Occipital lobe (tissue), 2 donors: Measurements from ENCODE around the gene PROSER3. TPM values are rescaled to one million over a fixed set of nuclear protein-coding genes. Genes with fewer than 3 reads are reported as not detected.

Source experiments
- DNase-seq: peaks from one replicate; lab custom pipeline; 2025; lab: John Stamatoyannopoulos, UW
- total RNA-seq: library from RNA; depleted of rRNA; stranded (reverse); fragments of >200 nt; gene quantifications from one replicate; pipeline ENCODE4 v1.2.3, GENCODE V29; 2014

The PROSER3 gene
- total RNA-seq, 1 donor from 2014 or later, result 1.9 TPM

- DNase-seq, result peak; percentile 97
Observed at GRCh38 chr19:35775298-35776101, 17.5 kb downstream of the PROSER3 start, which contains the start of gene ARHGAP33. TSS of gene ARHGAP33 (plus strand) at chr19:35775564. CDS start at chr19:35775659, 95 bp downstream.

- DNase-seq, result no peak
Observed at GRCh38 chr19:35776102-35776788, 18.3 kb downstream of the PROSER3 start.

DNA sequence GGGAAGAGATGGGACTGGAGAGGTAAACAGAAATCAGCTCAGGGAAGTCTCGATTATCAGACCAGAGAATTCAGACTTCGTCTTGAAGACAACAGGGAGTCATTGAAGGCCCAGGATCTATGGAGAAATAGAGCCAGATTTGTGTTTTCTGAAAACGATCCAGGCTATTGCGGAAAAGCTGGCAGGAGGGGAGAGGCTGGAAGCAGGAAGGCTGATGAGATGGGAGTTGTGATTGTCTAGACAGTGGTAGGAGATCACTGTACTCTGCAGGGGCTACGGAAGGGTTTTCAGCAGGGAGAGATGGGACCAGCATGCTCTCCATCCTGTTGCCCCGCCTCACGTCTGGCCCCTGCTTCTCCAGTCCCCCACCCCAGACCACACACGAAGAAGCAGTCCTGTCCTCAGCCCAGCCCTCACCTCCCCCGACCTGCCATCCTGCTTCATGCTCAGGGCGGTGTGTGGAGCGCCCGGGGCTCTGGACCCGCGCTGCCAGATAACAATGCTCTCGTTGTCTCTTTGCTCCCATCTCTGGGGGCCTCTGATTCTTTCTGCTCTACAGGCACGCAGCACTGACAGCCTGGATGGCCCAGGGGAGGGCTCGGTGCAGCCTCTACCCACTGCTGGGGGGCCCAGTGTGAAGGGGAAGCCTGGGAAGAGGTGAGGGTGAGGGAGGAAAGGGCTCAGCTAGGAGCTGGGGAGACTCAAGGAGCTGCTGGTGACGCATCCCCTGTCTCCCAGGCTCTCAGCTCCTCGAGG, 19.3 kb downstream of the PROSER3 start:
- DNase-seq, result no peak

- DNase-seq, result no peak
Observed at GRCh38 chr19:35777961-35778360, 20.0 kb downstream of the PROSER3 start.

DNA sequence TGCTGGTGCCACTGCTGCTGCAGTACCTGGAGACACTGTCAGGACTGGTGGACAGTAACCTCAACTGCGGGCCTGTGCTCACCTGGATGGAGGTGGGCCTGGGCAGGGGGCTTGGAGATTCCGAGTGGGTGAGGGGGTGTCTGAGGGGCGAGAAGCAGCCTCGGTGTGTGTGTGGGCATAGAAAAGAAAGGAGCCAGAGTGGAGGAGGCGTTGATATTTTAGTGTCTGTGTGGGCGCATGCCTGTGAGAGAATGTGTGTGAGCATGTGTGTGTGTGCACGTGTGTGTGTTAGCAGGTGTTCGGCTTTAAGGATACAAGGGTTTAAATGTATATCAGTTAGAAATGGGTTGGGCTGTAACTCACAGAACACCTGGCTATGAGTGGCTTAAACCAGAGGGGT, 21.1 kb downstream of the PROSER3 start:
- DNase-seq, result no peak

DNA sequence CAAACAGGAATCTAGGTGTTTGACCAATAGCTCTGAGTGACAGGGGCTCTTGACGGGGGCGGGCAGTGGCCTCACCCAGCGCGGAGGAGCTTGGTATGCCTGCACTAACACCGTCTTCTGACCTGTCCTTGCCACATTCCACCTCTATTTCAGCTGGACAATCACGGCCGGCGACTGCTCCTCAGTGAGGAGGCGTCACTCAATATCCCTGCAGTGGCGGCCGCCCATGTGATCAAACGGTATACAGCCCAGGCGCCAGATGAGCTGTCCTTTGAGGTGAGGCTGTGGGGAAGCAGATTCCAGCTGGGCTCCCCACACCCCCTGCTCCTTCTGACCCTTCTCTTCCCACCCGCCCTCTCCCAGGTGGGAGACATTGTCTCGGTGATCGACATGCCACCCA, 22.1 kb downstream of the PROSER3 start:
- DNase-seq, result no peak

DNA sequence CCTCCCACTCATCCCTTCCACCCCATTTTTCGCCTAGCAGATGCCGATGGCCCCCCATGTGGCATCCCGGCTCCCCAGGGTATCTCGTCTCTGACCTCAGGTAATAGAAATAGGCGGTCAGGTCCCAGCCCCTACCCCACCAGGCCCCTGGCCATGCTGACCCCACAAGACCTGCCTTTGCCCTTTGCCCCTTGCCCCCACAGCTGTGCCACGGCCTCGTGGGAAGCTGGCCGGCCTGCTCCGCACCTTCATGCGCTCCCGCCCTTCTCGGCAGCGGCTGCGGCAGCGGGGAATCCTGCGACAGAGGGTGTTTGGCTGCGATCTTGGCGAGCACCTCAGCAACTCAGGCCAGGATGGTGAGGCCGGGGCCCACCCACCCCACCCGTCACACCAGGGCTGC, 22.7 kb downstream of the PROSER3 start:
- no peak for DNase-seq

- no peak for DNase-seq
Observed at GRCh38 chr19:35781650-35782049, 23.7 kb downstream of the PROSER3 start.

- no peak for DNase-seq
Observed at GRCh38 chr19:35782589-35782988, 24.6 kb downstream of the PROSER3 start.

- no peak for DNase-seq
Observed at GRCh38 chr19:35783469-35784434, 25.8 kb downstream of the PROSER3 start.

DNA sequence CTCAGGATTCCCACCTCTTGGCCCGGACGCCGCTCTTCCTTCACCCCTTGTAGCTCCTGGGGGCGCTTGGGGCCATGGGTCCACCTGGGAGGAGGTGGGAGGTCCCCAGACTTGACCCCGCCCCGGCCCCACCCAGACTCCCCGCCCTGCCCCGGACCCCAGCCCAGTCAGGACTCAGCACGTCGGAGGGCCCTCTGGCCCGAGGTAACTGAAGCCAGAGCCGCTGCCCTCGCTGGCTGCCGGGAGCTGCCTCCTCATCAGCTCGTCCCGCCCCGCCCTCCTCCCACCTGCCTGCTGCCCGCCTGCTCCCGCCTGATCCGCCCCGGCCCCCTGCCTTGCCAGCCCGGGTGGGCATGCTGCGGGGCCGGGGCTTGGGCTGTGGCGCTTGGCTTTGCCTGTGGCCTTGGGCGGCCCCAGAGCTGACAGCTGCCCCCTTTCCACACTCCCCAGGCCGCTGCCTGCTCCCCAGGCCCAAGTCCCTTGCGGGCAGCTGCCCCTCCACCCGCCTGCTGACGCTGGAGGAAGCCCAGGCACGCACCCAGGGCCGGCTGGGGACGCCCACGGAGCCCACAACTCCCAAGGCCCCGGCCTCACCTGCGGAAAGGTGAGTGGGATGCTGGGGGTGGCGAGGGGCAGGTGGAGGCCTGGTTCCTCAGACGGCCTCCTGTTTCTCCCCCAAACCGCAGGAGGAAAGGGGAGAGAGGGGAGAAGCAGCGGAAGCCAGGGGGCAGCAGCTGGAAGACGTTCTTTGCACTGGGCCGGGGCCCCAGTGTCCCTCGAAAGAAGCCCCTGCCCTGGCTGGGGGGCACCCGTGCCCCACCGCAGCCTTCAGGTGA, 26.7 kb downstream of the PROSER3 start:
- DNase-seq, result no peak

GRCh38 chr19:35785339-35785627, 27.3 kb downstream of the PROSER3 start:
- no peak for DNase-seq

GRCh38 chr19:35786299-35787160, 28.6 kb downstream of the PROSER3 start:
- DNase-seq, result no peak

DNA sequence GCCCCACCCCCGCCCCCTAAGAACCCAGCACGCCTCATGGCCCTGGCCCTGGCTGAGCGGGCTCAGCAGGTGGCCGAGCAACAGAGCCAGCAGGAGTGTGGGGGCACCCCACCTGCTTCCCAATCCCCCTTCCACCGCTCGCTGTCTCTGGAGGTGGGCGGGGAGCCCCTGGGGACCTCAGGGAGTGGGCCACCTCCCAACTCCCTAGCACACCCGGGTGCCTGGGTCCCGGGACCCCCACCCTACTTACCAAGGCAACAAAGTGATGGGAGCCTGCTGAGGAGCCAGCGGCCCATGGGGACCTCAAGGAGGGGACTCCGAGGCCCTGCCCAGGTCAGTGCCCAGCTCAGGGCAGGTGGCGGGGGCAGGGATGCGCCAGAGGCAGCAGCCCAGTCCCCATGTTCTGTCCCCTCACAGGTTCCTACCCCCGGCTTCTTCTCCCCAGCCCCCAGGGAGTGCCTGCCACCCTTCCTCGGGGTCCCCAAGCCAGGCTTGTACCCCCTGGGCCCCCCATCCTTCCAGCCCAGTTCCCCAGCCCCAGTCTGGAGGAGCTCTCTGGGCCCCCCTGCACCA, 29.3 kb downstream of the PROSER3 start:
- no peak for DNase-seq

DNA sequence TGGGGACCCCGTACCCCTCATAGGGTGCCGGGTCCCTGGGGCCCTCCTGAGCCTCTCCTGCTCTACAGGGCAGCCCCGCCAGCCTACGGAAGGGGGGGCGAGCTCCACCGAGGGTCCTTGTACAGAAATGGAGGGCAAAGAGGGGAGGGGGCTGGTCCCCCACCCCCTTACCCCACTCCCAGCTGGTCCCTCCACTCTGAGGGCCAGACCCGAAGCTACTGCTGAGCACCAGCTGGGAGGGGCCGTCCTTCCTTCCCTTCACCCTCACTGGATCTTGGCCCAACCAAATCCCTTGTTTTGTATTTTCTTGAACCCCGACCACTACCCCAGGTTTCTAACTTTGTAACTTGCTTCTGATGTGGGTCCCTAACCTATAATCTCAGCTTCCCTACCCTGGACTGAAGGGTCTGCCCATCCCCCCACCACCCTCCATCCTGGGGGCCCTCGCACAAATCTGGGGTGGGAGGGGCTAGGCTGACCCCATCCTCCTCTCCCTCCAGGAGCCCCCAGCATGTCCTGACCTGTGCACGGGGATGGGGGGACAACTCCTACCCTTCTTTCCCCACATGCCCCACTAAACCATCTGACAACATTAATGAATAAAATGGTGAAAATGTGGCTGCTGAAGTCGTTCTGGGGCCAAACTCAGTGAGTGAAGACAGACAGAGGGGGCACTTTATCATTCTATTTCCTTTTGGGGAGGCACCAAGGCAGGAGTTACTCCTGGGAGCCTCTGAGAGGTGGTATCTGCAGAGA, 30.4 kb downstream of the PROSER3 start:
- DNase-seq, result no peak

- no peak for DNase-seq
Observed at GRCh38 chr19:35789195-35789977, 31.4 kb downstream of the PROSER3 start.
